ENCODE data around the gene WIZ.

Gene WIZ

DNA sequence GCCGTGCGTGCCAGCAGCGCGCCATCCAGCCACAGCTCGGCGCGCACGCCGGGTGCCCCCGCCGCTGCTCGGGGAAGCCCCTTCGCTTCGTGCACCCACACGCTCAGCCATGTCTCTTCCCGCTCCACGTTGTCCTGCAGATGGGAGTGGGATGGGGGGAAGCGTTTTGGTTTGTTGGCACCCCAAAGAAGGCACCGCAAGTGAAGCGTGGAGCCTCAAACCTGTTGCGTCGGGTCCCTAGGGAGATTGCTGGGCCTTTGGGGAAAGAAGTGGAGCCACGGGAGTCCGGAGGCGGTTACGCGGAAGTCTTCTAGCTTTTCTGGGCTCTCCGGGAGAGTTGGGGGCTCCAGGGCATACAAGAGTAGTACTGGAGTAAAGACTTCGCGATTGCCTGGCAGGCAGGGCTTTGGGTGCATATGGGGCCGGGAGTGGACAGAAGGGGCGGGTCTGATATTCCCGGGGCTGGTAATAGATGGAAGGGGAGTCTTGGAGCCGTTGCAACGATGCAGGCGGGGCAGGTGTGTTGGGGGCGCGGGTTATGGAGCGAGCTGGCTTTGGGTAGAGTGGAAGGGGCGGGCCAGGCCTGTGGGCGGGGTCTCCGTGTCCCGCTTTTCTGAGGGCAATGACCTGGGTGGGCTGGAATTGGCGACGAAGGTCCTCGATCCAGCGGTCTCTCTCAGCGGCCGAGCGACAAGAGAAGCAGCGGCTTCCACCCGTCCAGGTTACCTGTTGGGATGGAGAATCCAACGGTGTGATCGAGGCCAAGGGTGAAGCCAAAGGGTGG, 8.1 kb upstream of the WIZ start:
- no peaks in the 10 kb centered on the region for H3K9me2 ChIP-seq (replicated peaks; ENCODE audit: control insufficient read depth, low read length)
- no peak overlapping the region for H3K27ac ChIP-seq (ENCODE audit: low read depth, low read length)
- H4K20me1 ChIP-seq (ENCODE audit: control insufficient read depth, insufficient read depth, low read depth, low read length), result no peaks in the 10 kb centered on the region
- no peaks in the 10 kb centered on the region; the same call in none of the 2 replicates for H3K79me2 ChIP-seq (ENCODE audit: control insufficient read depth, low read length)
- peaks cover 20% of the 10 kb centered on the region for H3K36me3 ChIP-seq (ENCODE audit: control insufficient read depth, low read length)
- no peaks in the 10 kb centered on the region for H3K27me3 ChIP-seq (ENCODE audit: control insufficient read depth, low read length)
- no peaks in the 10 kb centered on the region for H3F3A ChIP-seq (ENCODE audit: control insufficient read depth, insufficient read depth)
- no peaks in the 10 kb centered on the region for H3K9me3 ChIP-seq (ENCODE audit: control insufficient read depth, insufficient read depth, low read length)
- peaks cover 1% of the 10 kb centered on the region; the same call in 1 of the 2 replicates for H3K4me1 ChIP-seq (ENCODE audit: control insufficient read depth, low read length)
- H3K4me2 ChIP-seq (ENCODE audit: low read length), result no peak overlapping the region
- no peak overlapping the region for H3K4me3 ChIP-seq (ENCODE audit: low read length)
- no peak for TF ChIP-seq EZH2phosphoT487 (IDR thresholded peaks at IDR 0.05; ENCODE audit: borderline replicate concordance, low read length)
- TF ChIP-seq, protein P1, sequence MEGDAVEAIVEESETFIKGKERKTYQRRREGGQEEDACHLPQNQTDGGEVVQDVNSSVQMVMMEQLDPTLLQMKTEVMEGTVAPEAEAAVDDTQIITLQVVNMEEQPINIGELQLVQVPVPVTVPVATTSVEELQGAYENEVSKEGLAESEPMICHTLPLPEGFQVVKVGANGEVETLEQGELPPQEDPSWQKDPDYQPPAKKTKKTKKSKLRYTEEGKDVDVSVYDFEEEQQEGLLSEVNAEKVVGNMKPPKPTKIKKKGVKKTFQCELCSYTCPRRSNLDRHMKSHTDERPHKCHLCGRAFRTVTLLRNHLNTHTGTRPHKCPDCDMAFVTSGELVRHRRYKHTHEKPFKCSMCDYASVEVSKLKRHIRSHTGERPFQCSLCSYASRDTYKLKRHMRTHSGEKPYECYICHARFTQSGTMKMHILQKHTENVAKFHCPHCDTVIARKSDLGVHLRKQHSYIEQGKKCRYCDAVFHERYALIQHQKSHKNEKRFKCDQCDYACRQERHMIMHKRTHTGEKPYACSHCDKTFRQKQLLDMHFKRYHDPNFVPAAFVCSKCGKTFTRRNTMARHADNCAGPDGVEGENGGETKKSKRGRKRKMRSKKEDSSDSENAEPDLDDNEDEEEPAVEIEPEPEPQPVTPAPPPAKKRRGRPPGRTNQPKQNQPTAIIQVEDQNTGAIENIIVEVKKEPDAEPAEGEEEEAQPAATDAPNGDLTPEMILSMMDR (IDR thresholded peaks at IDR 0.05; ENCODE audit: low read depth, low read length, poor library complexity, severe bottlenecking), result no peak

DNA sequence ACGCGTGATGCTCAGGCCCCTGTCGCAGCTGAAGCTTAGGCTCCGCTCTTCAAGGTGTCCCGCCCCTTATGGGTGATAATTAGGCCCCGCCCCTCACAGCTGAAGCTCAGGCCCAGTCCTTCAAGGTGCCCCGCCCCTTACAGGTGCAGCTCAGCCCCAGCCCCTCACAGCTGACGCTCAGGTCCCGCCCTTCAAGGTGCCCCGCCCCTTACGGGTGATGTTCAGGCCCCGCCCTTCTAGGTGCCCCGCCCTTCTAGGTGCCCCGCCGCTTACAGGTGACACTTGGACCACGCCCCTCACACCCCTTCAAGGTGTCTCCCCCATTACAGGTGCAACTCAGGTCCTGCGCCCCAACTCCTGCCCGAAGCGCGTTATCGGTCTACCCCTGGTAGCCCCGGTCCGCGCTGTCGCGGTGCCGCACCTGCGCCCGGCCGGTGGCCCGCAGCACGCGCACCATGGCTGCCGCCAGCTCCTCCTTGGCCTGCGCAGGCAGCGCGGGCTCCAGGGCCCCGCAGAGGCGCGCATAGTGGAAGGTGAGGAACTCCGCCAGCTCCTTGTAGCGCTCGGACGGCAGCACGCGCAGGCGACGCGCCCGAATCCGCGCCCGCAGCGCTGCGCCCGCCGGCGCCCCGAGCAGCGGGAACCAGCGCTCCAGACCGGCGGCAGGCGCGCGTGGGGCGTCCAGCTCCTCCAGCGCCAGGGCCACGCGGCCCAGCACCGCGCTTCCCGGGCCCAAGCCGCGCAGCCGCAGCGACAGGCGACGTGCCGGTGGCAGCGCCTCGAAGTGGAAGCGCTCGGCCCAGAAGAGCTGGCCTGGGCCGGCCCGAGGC, 7.3 kb upstream of the WIZ start:
- H3F3A ChIP-seq (ENCODE audit: control insufficient read depth, insufficient read depth), result 0 out of 2 replicates have a peak, but pooled peaks cover 2% of the 10 kb centered on the region
- no peaks in the 10 kb centered on the region for H3K9me3 ChIP-seq (ENCODE audit: control insufficient read depth, insufficient read depth, low read length)
- no peaks in the 10 kb centered on the region for H3K4me1 ChIP-seq (ENCODE audit: control insufficient read depth, low read length)
- H3K36me3 ChIP-seq (ENCODE audit: control insufficient read depth, low read length), result peaks cover 26% of the 10 kb centered on the region
- H4K20me1 ChIP-seq (ENCODE audit: control insufficient read depth, insufficient read depth, low read depth, low read length), result no peaks in the 10 kb centered on the region
- no peak overlapping the region for H3K27ac ChIP-seq (ENCODE audit: low read depth, low read length)
- H3K4me3 ChIP-seq (ENCODE audit: low read length), result no peak overlapping the region
- no peak for TF ChIP-seq EZH2phosphoT487 (IDR thresholded peaks at IDR 0.05; ENCODE audit: borderline replicate concordance, low read length)
- TF ChIP-seq, protein P1 (IDR thresholded peaks at IDR 0.05; ENCODE audit: low read depth, low read length, poor library complexity, severe bottlenecking), result no peak
- H3K4me2 ChIP-seq (ENCODE audit: low read length), result no peak overlapping the region
- H3K9me2 ChIP-seq (replicated peaks; ENCODE audit: control insufficient read depth, low read length), result no peaks in the 10 kb centered on the region
- H3K79me2 ChIP-seq (ENCODE audit: control insufficient read depth, low read length), result no peaks in the 10 kb centered on the region
- no peaks in the 10 kb centered on the region for H3K27me3 ChIP-seq (ENCODE audit: control insufficient read depth, low read length)

GRCh38 chr19:15456441-15456840, 6.7 kb upstream of the WIZ start:
- Histone ChIP-seq H3K36me3 (ENCODE audit: control insufficient read depth, low read length) (peaks cover 32% of the 10 kb centered on the region), H3F3A (ENCODE audit: control insufficient read depth, insufficient read depth) (peaks cover 8% of the 10 kb centered on the region), H4K20me1 (ENCODE audit: control insufficient read depth, insufficient read depth, low read depth, low read length) (no peaks in the 10 kb centered on the region), H3K4me1 (ENCODE audit: control insufficient read depth, low read length) (no peaks in the 10 kb centered on the region), H3K4me3 (ENCODE audit: low read length) (no peak overlapping the region), H3K4me2 (ENCODE audit: low read length) (no peak overlapping the region), H3K27ac (ENCODE audit: low read depth, low read length) (no peak overlapping the region), H3K79me2 (ENCODE audit: control insufficient read depth, low read length) (no peaks in the 10 kb centered on the region), H3K9me2 (replicated peaks; ENCODE audit: control insufficient read depth, low read length) (no peaks in the 10 kb centered on the region), H3K27me3 (ENCODE audit: control insufficient read depth, low read length) (no peaks in the 10 kb centered on the region), H3K9me3 (ENCODE audit: control insufficient read depth, insufficient read depth, low read length) (no peaks in the 10 kb centered on the region)
- no peak for TF ChIP-seq EZH2phosphoT487 (IDR thresholded peaks at IDR 0.05; ENCODE audit: borderline replicate concordance, low read length)
- TF ChIP-seq, protein P1 (IDR thresholded peaks at IDR 0.05; ENCODE audit: low read depth, low read length, poor library complexity, severe bottlenecking), result no peak

Data from DOHH2 (cell line).